ENCODE results near the gene UQCRC2. TPM values are rescaled to one million over a fixed set of nuclear protein-coding genes. Genes with fewer than 3 reads are reported as not detected.
A peak's percentile ranks its signal among the peaks of the same experiment; 100 is the strongest.

The UQCRC2 gene
- total and polyA plus RNA-seq, 2 donors (not counting 1 experiment from before 2014, with no cell fraction given), result 84.3 to 150 TPM

GRCh38 chr16:21952040-21952792 is 945 bp upstream of the UQCRC2 start:
- Histone ChIP-seq H3K27ac (ENCODE audit: low read length in 2 of 2) (peak overlapping the region; percentile 88 to 97), H3K4me1 (ENCODE audit: control insufficient read depth in 2 of 2, insufficient read depth in 2 of 2, low read length in 2 of 2) (peaks cover 34 to 45% of the 10 kb centered on the region in 2 donors), H3K9ac (ENCODE audit: low read length) (peak overlapping the region; percentile 97), H4K20me1 (ENCODE audit: control insufficient read depth, insufficient read depth, low read length, poor library complexity, severe bottlenecking) (peaks cover 16% of the 10 kb centered on the region), H2AFZ (ENCODE audit: insufficient read depth, low read depth, low read length, poor library complexity, severe bottlenecking) (peak overlapping the region; percentile 82), H3K4me3 (ENCODE audit: control extremely low read depth in 1 of 5, extremely low read depth in 1 of 5, insufficient read depth in 1 of 5, low read depth in 2 of 5, low read length in 4 of 5) (peak overlapping the region; percentile 74 to 100 (median 97)), H3K27me3 (replicated peaks in 1 of 4; ENCODE audit: control extremely low read depth in 1 of 4, control insufficient read depth in 3 of 4, insufficient read depth in 4 of 4, low read length in 3 of 4) (no peaks in the 10 kb centered on the region), H3K36me3 (replicated peaks in 1 of 2; ENCODE audit: control extremely low read depth in 1 of 2, control insufficient read depth in 1 of 2, extremely low read depth in 1 of 2, insufficient read depth in 2 of 2, low read length in 1 of 2) (peaks cover 0 to 2% of the 10 kb centered on the region in 2 experiments), H3K4me2 (replicated peaks; ENCODE audit: low read depth, low read length, poor library complexity, severe bottlenecking) (peak overlapping the region; percentile 74), H3K9me3 (ENCODE audit: control extremely low read depth in 1 of 3, control insufficient read depth in 2 of 3, insufficient read depth in 1 of 3, low read length in 2 of 3) (no peaks in the 10 kb centered on the region), H3K79me2 (ENCODE audit: control insufficient read depth, insufficient read depth, low read length) (peaks cover 95% of the 10 kb centered on the region)
- H3K4me3 Mint-ChIP-seq, result peak overlapping the region; percentile 98
- WGBS (ENCODE audit: insufficient coverage), result under 1% methylated on average over 18 of the region's 24 CpGs
- POLR2A ChIA-PET, result no interaction called here
- peak; percentile 41 for ATAC-seq (ENCODE audit: low read depth)
- peak; percentile 86 for DNase-seq
- TF ChIP-seq EZH2 (IDR thresholded peaks at IDR 0.05; ENCODE audit: borderline replicate concordance, insufficient read depth, low read depth, low read length, poor library complexity, severe bottlenecking) (no peak), CTCF (IDR thresholded peaks at IDR 0.05) (no peak)
- H3K9me3 Mint-ChIP-seq (ENCODE audit: insufficient read depth), result no peaks in the 10 kb centered on the region
- CTCF ChIA-PET, result interaction anchor here (1.1 to 2.3 kb wide), 3 partner anchors 47 to 236 kb away, joined by 3 to 13 read pairs (median 4); no protein-coding TSS in a partner anchor
- intact Hi-C loops (cut with micrococcal nuclease), result loop anchor here (2.0 to 5.0 kb wide), 5 partner anchors 55 to 1645 kb away; partner anchors contain the start of genes LDAF1, METTL9 and NDUFAB1
- peaks cover 58% of the 10 kb centered on the region for H3K4me1 Mint-ChIP-seq
- H3K27ac Mint-ChIP-seq, result peak overlapping the region; percentile 97
- no peaks in the 10 kb centered on the region for H3K27me3 Mint-ChIP-seq

GRCh38 chr16:21953541-21953902 is 361 bp downstream of the UQCRC2 start:
- POLR2A ChIA-PET, result interaction anchor here (0.6 to 1.0 kb wide), 2 partner anchors 143 to 344 kb away, joined by 3 read pairs; no protein-coding TSS in a partner anchor
- H3K4me3 ChIP-seq (ENCODE audit: control extremely low read depth in 1 of 5, extremely low read depth in 1 of 5, insufficient read depth in 1 of 5, low read depth in 2 of 5, low read length in 4 of 5), result peak overlapping the region; percentile 74 to 100 (median 97)
- 0% methylated on average over 11 of the region's 15 CpGs for WGBS (ENCODE audit: insufficient coverage)
- Mint-ChIP-seq H3K27me3 (no peaks in the 10 kb centered on the region), H3K4me3 (peak overlapping the region; percentile 98), H3K9me3 (ENCODE audit: insufficient read depth) (no peaks in the 10 kb centered on the region), H3K27ac (peak overlapping the region; percentile 97), H3K4me1 (peaks cover 61% of the 10 kb centered on the region)
- peaks cover 1 to 14% of the 10 kb centered on the region in 2 experiments for H3K36me3 ChIP-seq (replicated peaks in 1 of 2; ENCODE audit: control extremely low read depth in 1 of 2, control insufficient read depth in 1 of 2, extremely low read depth in 1 of 2, insufficient read depth in 2 of 2, low read length in 1 of 2)
- H3K9me3 ChIP-seq (ENCODE audit: control extremely low read depth in 1 of 3, control insufficient read depth in 2 of 3, insufficient read depth in 1 of 3, low read length in 2 of 3), result no peaks in the 10 kb centered on the region
- ATAC-seq (ENCODE audit: low read depth) (no peak), DNase-seq (no peak)
- H3K9ac ChIP-seq (ENCODE audit: low read length), result peak overlapping the region; percentile 97
- peaks cover 20% of the 10 kb centered on the region for H4K20me1 ChIP-seq (ENCODE audit: control insufficient read depth, insufficient read depth, low read length, poor library complexity, severe bottlenecking)
- H3K27me3 ChIP-seq (replicated peaks in 1 of 4; ENCODE audit: control extremely low read depth in 1 of 4, control insufficient read depth in 3 of 4, insufficient read depth in 4 of 4, low read length in 3 of 4), result no peaks in the 10 kb centered on the region
- H3K4me1 ChIP-seq (ENCODE audit: control insufficient read depth in 2 of 2, insufficient read depth in 2 of 2, low read length in 2 of 2), result peaks cover 32 to 43% of the 10 kb centered on the region in 2 donors
- TF ChIP-seq CTCF (IDR thresholded peaks at IDR 0.05) (no peak), EZH2 (IDR thresholded peaks at IDR 0.05; ENCODE audit: borderline replicate concordance, insufficient read depth, low read depth, low read length, poor library complexity, severe bottlenecking) (no peak)
- peak overlapping the region; percentile 82 for H2AFZ ChIP-seq (ENCODE audit: insufficient read depth, low read depth, low read length, poor library complexity, severe bottlenecking)
- peaks cover 89% of the 10 kb centered on the region for H3K79me2 ChIP-seq (ENCODE audit: control insufficient read depth, insufficient read depth, low read length)
- intact Hi-C loops (cut with micrococcal nuclease), result loop anchor here (1.0 to 5.0 kb wide), 7 partner anchors 53 to 1644 kb away; partner anchors contain the start of genes LDAF1, METTL9, NDUFAB1 and POLR3E
- CTCF ChIA-PET, result interaction anchor here (0.6 to 2.3 kb wide), 5 partner anchors 45 to 369 kb away, joined by 3 to 13 read pairs (median 3); no protein-coding TSS in a partner anchor
- peak overlapping the region; percentile 74 for H3K4me2 ChIP-seq (replicated peaks; ENCODE audit: low read depth, low read length, poor library complexity, severe bottlenecking)
- H3K27ac ChIP-seq (ENCODE audit: low read length in 2 of 2), result peak overlapping the region; percentile 88 to 97
